Activated naive CD4-positive, alpha-beta T cell treated with anti-CD3 and anti-CD28 coated beads for 36 hours (primary cell): Measurements from ENCODE around the gene GLIS1. TPM values are rescaled to one million over a fixed set of nuclear protein-coding genes. Genes with fewer than 3 reads are reported as not detected.

Source experiments
- CTCF ChIA-PET: fragments of 350-600 bp; sonication (Branson Sonifier 250); formaldehyde crosslinking; loops from one replicate; lab custom pipeline; 2021; ENCODE audit warnings: antibody characterized with exemption; lab: Charles Lee
- DNase-seq: peaks from one replicate; pipeline ENCODE4 v3.0.0-alpha.2; 2020
- H3K27ac Mint-ChIP-seq: one replicate; pipeline ENCODE4 v1.8.0; 2021; ENCODE audit warnings: mild to moderate bottlenecking, mixed read lengths
- H3K27me3 Mint-ChIP-seq: one replicate; pipeline ENCODE4 v1.8.0; 2021; ENCODE audit warnings: low read depth, mixed read lengths
- H3K36me3 Mint-ChIP-seq: one replicate; pipeline ENCODE4 v1.8.0; 2021; ENCODE audit warnings: low read depth, mixed read lengths
- H3K4me1 Mint-ChIP-seq: one replicate; pipeline ENCODE4 v1.8.0; 2021; ENCODE audit warnings: low read depth, mixed read lengths
- H3K4me3 Mint-ChIP-seq: one replicate; pipeline ENCODE4 v1.8.0; 2021; ENCODE audit warnings: mild to moderate bottlenecking, moderate library complexity, mixed read lengths
- H3K9me3 Mint-ChIP-seq: one replicate; pipeline ENCODE4 v1.8.0; 2021; ENCODE audit warnings: mixed read lengths
- intact Hi-C: fragments of 100-400 bp; cut with micrococcal nuclease; formaldehyde crosslinking; loops from one replicate; pipeline ENCODE4 v1.15.1; 2023
- total RNA-seq, 2 experiments: library from RNA; stranded (reverse); gene quantifications; one replicate each; pipeline ENCODE4 v1.2.3, GENCODE V29; 2021

Gene GLIS1
- total RNA-seq, 2 experiments from 2014 or later: not detected

- Mint-ChIP-seq H3K4me1 (no peaks in the 10 kb centered on the region), H3K4me3 (no peak overlapping the region), H3K27me3 (no peaks in the 10 kb centered on the region), H3K36me3 (no peaks in the 10 kb centered on the region), H3K9me3 (no peaks in the 10 kb centered on the region), H3K27ac (no peak overlapping the region)
- intact Hi-C loops: no loop called here
- CTCF ChIA-PET: no interaction called here
- peak; percentile 1 for DNase-seq
Measured at GRCh38 chr1:53592985-53593757, 145.8 kb downstream of the GLIS1 start.

GRCh38 chr1:53592521-53592982 lies 146.4 kb downstream of the GLIS1 start:
- Mint-ChIP-seq H3K4me3 (no peak overlapping the region), H3K27ac (no peak overlapping the region), H3K4me1 (no peaks in the 10 kb centered on the region), H3K36me3 (no peaks in the 10 kb centered on the region), H3K9me3 (no peaks in the 10 kb centered on the region), H3K27me3 (no peaks in the 10 kb centered on the region)
- intact Hi-C loops: no loop called here
- CTCF ChIA-PET: no interaction called here
- DNase-seq: no peak

GRCh38 chr1:53591924-53592323 lies 147.0 kb downstream of the GLIS1 start:
- intact Hi-C loops: no loop called here
- no peaks in the 10 kb centered on the region for H3K36me3 Mint-ChIP-seq
- no peak overlapping the region for H3K4me3 Mint-ChIP-seq

GRCh38 chr1:53590531-53591515 lies 148.1 kb downstream of the GLIS1 start:
- H3K36me3 Mint-ChIP-seq: no peaks in the 10 kb centered on the region
- no peak overlapping the region for H3K4me3 Mint-ChIP-seq
- no peak overlapping the region for H3K27ac Mint-ChIP-seq
- no peaks in the 10 kb centered on the region for H3K4me1 Mint-ChIP-seq
- no peaks in the 10 kb centered on the region for H3K27me3 Mint-ChIP-seq
- no peak for DNase-seq
- no peaks in the 10 kb centered on the region for H3K9me3 Mint-ChIP-seq
- CTCF ChIA-PET: no interaction called here
- intact Hi-C loops: no loop called here

More at GRCh38 chr1:53591924-53592323, 147.0 kb downstream of the GLIS1 start:
- Mint-ChIP-seq H3K27me3 (no peaks in the 10 kb centered on the region), H3K4me1 (no peaks in the 10 kb centered on the region), H3K27ac (no peak overlapping the region), H3K9me3 (no peaks in the 10 kb centered on the region)
- CTCF ChIA-PET: no interaction called here
- DNase-seq: no peak

GRCh38 chr1:53590104-53590503 lies 148.9 kb downstream of the GLIS1 start:
- intact Hi-C loops: no loop called here
- Mint-ChIP-seq H3K9me3 (no peaks in the 10 kb centered on the region), H3K4me3 (no peak overlapping the region), H3K27me3 (no peaks in the 10 kb centered on the region), H3K27ac (no peak overlapping the region), H3K4me1 (peaks cover 4% of the 10 kb centered on the region), H3K36me3 (no peaks in the 10 kb centered on the region)
- CTCF ChIA-PET: no interaction called here
- no peak for DNase-seq

GRCh38 chr1:53589043-53589887 lies 149.7 kb downstream of the GLIS1 start:
- Mint-ChIP-seq H3K4me1 (peaks cover 10% of the 10 kb centered on the region), H3K4me3 (no peak overlapping the region), H3K36me3 (no peaks in the 10 kb centered on the region), H3K9me3 (no peaks in the 10 kb centered on the region), H3K27ac (no peak overlapping the region), H3K27me3 (no peaks in the 10 kb centered on the region)
- CTCF ChIA-PET: no interaction called here
- intact Hi-C loops: no loop called here
- DNase-seq: no peak

GRCh38 chr1:53588053-53588779 lies 150.7 kb downstream of the GLIS1 start:
- no peaks in the 10 kb centered on the region for H3K36me3 Mint-ChIP-seq
- no peaks in the 10 kb centered on the region for H3K9me3 Mint-ChIP-seq
- no peaks in the 10 kb centered on the region for H3K27me3 Mint-ChIP-seq
- no peak overlapping the region for H3K27ac Mint-ChIP-seq
- no peak for DNase-seq
- H3K4me1 Mint-ChIP-seq: peaks cover 10% of the 10 kb centered on the region
- CTCF ChIA-PET: no interaction called here
- H3K4me3 Mint-ChIP-seq: no peak overlapping the region
- intact Hi-C loops: no loop called here

GRCh38 chr1:53587252-53587988 lies 151.5 kb downstream of the GLIS1 start:
- CTCF ChIA-PET: no interaction called here

GRCh38 chr1:53586765-53587164 lies 152.2 kb downstream of the GLIS1 start:
- Mint-ChIP-seq H3K4me3 (no peak overlapping the region), H3K36me3 (no peaks in the 10 kb centered on the region), H3K27ac (no peak overlapping the region), H3K27me3 (no peaks in the 10 kb centered on the region), H3K9me3 (no peaks in the 10 kb centered on the region), H3K4me1 (peaks cover 10% of the 10 kb centered on the region)
- DNase-seq: no peak
- intact Hi-C loops: no loop called here
- CTCF ChIA-PET: interaction anchor here (1.8 kb wide), 1 partner anchor 18 kb away, joined by 5 read pairs; no protein-coding TSS in a partner anchor

More at GRCh38 chr1:53587252-53587988, 151.5 kb downstream of the GLIS1 start:
- no peak for DNase-seq
- intact Hi-C loops: no loop called here
- Mint-ChIP-seq H3K27ac (no peak overlapping the region), H3K9me3 (no peaks in the 10 kb centered on the region), H3K4me1 (peaks cover 10% of the 10 kb centered on the region), H3K27me3 (no peaks in the 10 kb centered on the region), H3K36me3 (no peaks in the 10 kb centered on the region), H3K4me3 (no peak overlapping the region)

GRCh38 chr1:53585565-53585964 lies 153.4 kb downstream of the GLIS1 start:
- H3K36me3 Mint-ChIP-seq: no peaks in the 10 kb centered on the region
- CTCF ChIA-PET: interaction anchor here (1.8 kb wide), 1 partner anchor 19 kb away, joined by 5 read pairs; no protein-coding TSS in a partner anchor
- no peaks in the 10 kb centered on the region for H3K9me3 Mint-ChIP-seq
- DNase-seq: no peak
- intact Hi-C loops: no loop called here
- H3K27me3 Mint-ChIP-seq: no peaks in the 10 kb centered on the region
- no peak overlapping the region for H3K27ac Mint-ChIP-seq
- peaks cover 10% of the 10 kb centered on the region for H3K4me1 Mint-ChIP-seq
- no peak overlapping the region for H3K4me3 Mint-ChIP-seq

GRCh38 chr1:53585129-53585528 lies 153.8 kb downstream of the GLIS1 start:
- CTCF ChIA-PET: interaction anchor here (1.8 kb wide), 1 partner anchor 19 kb away, joined by 5 read pairs; no protein-coding TSS in a partner anchor
- H3K9me3 Mint-ChIP-seq: no peaks in the 10 kb centered on the region
- no peaks in the 10 kb centered on the region for H3K36me3 Mint-ChIP-seq
- intact Hi-C loops: no loop called here
- no peaks in the 10 kb centered on the region for H3K27me3 Mint-ChIP-seq
- peak; percentile 67 for DNase-seq
- H3K27ac Mint-ChIP-seq: no peak overlapping the region
- H3K4me3 Mint-ChIP-seq: no peak overlapping the region
- H3K4me1 Mint-ChIP-seq: peaks cover 10% of the 10 kb centered on the region
